MG63 (cell line): ENCODE results near the gene QPCT. TPM values are rescaled to one million over a fixed set of nuclear protein-coding genes. Genes with fewer than 3 reads are reported as not detected.
A peak's percentile ranks its signal among the peaks of the same experiment; 100 is the strongest.
"Not testable (repeated sequence)": the region's sequence is repeated elsewhere in the genome, so short reads cannot be mapped to it uniquely, and the experiment has no call there.

Experiments used
- DNase-seq: peaks from one replicate; pipeline ENCODE4 v3.0.0-alpha.2; 2020
- H3K27me3 ChIP-seq: fragments of 250-450 bp; sonication (Bioruptor Pico); 2 replicates; pipeline ENCODE4 v1.5.1; 2020; ENCODE audit warnings: mild to moderate bottlenecking, moderate library complexity
- H3K36me3 ChIP-seq: fragments of 250-450 bp; sonication (Bioruptor Pico); 2 replicates; pipeline ENCODE4 v1.5.1; 2020; ENCODE audit warnings: mild to moderate bottlenecking, moderate library complexity
- H3K4me3 ChIP-seq: fragments of 250-450 bp; sonication (Bioruptor Pico); 2 replicates; pipeline ENCODE4 v1.5.1; 2020; ENCODE audit warnings: mild to moderate bottlenecking, moderate library complexity
- H3K9me3 ChIP-seq: fragments of 250-450 bp; sonication (Bioruptor Pico); 2 replicates; pipeline ENCODE4 v1.5.1; 2020; ENCODE audit warnings: mild to moderate bottlenecking, moderate library complexity
- total RNA-seq: library from RNA; depleted of rRNA; stranded (reverse); fragments of >200 nt; shearing (Covaris generic); gene quantifications from 2 replicates; pipeline ENCODE4 v1.2.3, GENCODE V29; 2014; ENCODE audit warnings: low replicate concordance; rRNA removed

The QPCT gene
- 0.59 and 3.4 TPM in 2 replicates for total RNA-seq

- no peaks in the 10 kb centered on the region for H3K9me3 ChIP-seq
- no peaks in the 10 kb centered on the region for H3K36me3 ChIP-seq
- peak; percentile 53 for DNase-seq
- no peaks in the 10 kb centered on the region for H3K27me3 ChIP-seq
- peak within 1 kb of the TSS; percentile 46 for H3K4me3 ChIP-seq
These were observed at the start of gene QPCT for GRCh38 chr2:37344453-37345361. QPCT (plus strand) TSS chr2:37344630; CDS start chr2:37344732, 102 bp downstream.

- H3K36me3 ChIP-seq, H3K27me3 ChIP-seq, H3K9me3 ChIP-seq, DNase-seq, H3K4me3 ChIP-seq: not testable (repeated sequence)
These were observed 49.6 kb upstream of the QPCT start for GRCh38 chr2:37294858-37295257.

GRCh38 chr2:37295469-37296073 is 48.9 kb upstream of the QPCT start:
- DNase-seq, result no peak
- Histone ChIP-seq H3K27me3 (no peaks in the 10 kb centered on the region), H3K4me3 (no peak overlapping the region), H3K36me3 (peaks cover 4% of the 10 kb centered on the region), H3K9me3 (no peaks in the 10 kb centered on the region)

DNA sequence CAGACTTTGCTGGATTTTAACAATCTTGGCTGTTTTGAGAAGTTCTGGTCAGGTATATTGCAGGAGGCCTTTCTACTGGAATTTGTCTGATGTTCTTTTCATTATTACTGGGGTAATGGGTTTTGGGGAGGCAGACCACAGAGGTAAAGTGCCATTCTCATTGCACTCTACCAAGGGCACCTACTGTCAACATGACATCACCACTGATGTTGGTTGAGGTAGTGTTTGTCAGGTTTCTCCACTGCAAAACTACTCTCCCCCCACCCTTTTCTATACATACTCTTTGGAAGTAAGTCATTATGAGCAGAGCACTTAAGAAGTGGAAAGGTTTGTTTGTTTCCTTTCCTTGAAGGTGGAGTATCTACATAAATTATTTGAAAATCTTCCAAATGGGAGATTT is 46.8 kb upstream of the QPCT start:
- H3K4me3 ChIP-seq, result no peak overlapping the region
- H3K36me3 ChIP-seq, result no peaks in the 10 kb centered on the region; the same call in 1 of the 2 replicates
- DNase-seq, result no peak
- H3K27me3 ChIP-seq, result no peaks in the 10 kb centered on the region
- H3K9me3 ChIP-seq, result no peaks in the 10 kb centered on the region

- Histone ChIP-seq H3K27me3 (no peaks in the 10 kb centered on the region), H3K36me3 (no peaks in the 10 kb centered on the region; the same call in 1 of the 2 replicates), H3K9me3 (no peaks in the 10 kb centered on the region), H3K4me3 (no peak overlapping the region)
- no peak for DNase-seq
These were observed 44.3 kb upstream of the QPCT start for GRCh38 chr2:37300146-37300545.

GRCh38 chr2:37300578-37300977 is 43.9 kb upstream of the QPCT start:
- Histone ChIP-seq H3K9me3 (no peaks in the 10 kb centered on the region), H3K27me3 (no peaks in the 10 kb centered on the region), H3K36me3 (no peaks in the 10 kb centered on the region; the same call in 1 of the 2 replicates), H3K4me3 (no peak overlapping the region)
- DNase-seq, result no peak

GRCh38 chr2:37301408-37301807 is 43.0 kb upstream of the QPCT start:
- no peaks in the 10 kb centered on the region for H3K27me3 ChIP-seq
- no peaks in the 10 kb centered on the region for H3K9me3 ChIP-seq
- DNase-seq, result peak; percentile 37
- H3K4me3 ChIP-seq, result no peak overlapping the region
- H3K36me3 ChIP-seq, result no peaks in the 10 kb centered on the region; the same call in 1 of the 2 replicates

GRCh38 chr2:37302701-37303252 is 41.7 kb upstream of the QPCT start:
- no peak overlapping the region for H3K4me3 ChIP-seq
- H3K36me3 ChIP-seq, result no peaks in the 10 kb centered on the region; the same call in 1 of the 2 replicates
- no peaks in the 10 kb centered on the region for H3K9me3 ChIP-seq
- no peaks in the 10 kb centered on the region for H3K27me3 ChIP-seq
- no peak for DNase-seq

GRCh38 chr2:37306024-37306423 is 38.4 kb upstream of the QPCT start:
- H3K36me3 ChIP-seq, result peaks cover 3% of the 10 kb centered on the region
- no peaks in the 10 kb centered on the region for H3K9me3 ChIP-seq
- H3K27me3 ChIP-seq, result no peaks in the 10 kb centered on the region
- no peak for DNase-seq
- no peak overlapping the region for H3K4me3 ChIP-seq

- Histone ChIP-seq H3K36me3 (peaks cover 3% of the 10 kb centered on the region), H3K27me3 (no peaks in the 10 kb centered on the region), H3K9me3 (no peaks in the 10 kb centered on the region), H3K4me3 (no peak overlapping the region)
- no peak for DNase-seq
These were observed 36.9 kb upstream of the QPCT start for GRCh38 chr2:37307500-37307899.

GRCh38 chr2:37315364-37315763 is 29.1 kb upstream of the QPCT start:
- H3K36me3 ChIP-seq, result peaks cover 34% of the 10 kb centered on the region
- no peaks in the 10 kb centered on the region for H3K27me3 ChIP-seq
- DNase-seq, result no peak
- H3K9me3 ChIP-seq, result no peaks in the 10 kb centered on the region
- H3K4me3 ChIP-seq, result no peak overlapping the region

- no peak for DNase-seq
- Histone ChIP-seq H3K4me3 (no peak overlapping the region), H3K9me3 (no peaks in the 10 kb centered on the region)
These were observed 28.2 kb upstream of the QPCT start for GRCh38 chr2:37316181-37316580.

DNA sequence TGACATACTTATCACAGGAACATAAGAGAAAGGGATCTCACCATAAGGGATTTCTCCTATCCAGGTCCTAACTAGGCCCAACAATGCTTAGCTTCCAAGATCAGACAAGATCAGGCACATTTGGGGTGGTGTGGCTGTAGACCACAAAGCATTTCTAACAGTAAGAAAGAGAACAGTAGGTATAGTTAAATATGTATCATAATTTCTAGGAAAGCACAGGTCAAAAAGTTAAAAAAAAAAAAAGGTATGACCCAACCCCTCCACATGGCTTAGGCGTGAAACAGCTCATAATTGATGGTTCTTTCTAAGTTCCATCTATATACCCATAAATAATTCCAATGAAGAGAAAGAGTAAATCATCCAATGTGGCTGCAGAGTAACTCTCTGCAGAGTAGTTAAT is 26.7 kb upstream of the QPCT start:
- peaks cover 42% of the 10 kb centered on the region for H3K36me3 ChIP-seq
- H3K27me3 ChIP-seq, result no peaks in the 10 kb centered on the region

More at GRCh38 chr2:37316181-37316580, 28.2 kb upstream of the QPCT start:
- Histone ChIP-seq H3K36me3 (peaks cover 37% of the 10 kb centered on the region), H3K27me3 (no peaks in the 10 kb centered on the region)

DNA sequence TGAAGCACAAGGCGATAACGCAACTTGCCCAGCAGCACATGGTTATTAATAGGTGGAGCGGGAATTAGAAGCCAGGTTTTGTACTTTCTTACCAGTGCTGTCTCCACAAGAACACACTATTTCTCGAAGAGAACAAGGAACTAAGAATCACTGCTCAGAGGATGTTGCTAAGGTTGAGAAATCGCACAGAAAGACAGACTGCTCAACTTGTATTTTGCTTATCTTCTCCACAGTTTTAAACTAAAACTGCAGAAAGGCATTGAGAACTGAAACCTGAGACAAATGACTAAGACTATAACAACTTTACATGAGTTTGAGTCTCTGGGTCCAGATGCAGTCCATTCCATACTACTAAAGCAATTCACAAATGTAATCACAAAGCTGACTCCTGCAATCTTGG is 26.0 kb upstream of the QPCT start:
- no peaks in the 10 kb centered on the region for H3K9me3 ChIP-seq
- no peaks in the 10 kb centered on the region for H3K27me3 ChIP-seq
- DNase-seq, result no peak
- no peak overlapping the region for H3K4me3 ChIP-seq
- H3K36me3 ChIP-seq, result peaks cover 40% of the 10 kb centered on the region

More for the DNA sequence above, 26.7 kb upstream of the QPCT start:
- no peak overlapping the region for H3K4me3 ChIP-seq
- no peaks in the 10 kb centered on the region for H3K9me3 ChIP-seq
- DNase-seq, result no peak

DNA sequence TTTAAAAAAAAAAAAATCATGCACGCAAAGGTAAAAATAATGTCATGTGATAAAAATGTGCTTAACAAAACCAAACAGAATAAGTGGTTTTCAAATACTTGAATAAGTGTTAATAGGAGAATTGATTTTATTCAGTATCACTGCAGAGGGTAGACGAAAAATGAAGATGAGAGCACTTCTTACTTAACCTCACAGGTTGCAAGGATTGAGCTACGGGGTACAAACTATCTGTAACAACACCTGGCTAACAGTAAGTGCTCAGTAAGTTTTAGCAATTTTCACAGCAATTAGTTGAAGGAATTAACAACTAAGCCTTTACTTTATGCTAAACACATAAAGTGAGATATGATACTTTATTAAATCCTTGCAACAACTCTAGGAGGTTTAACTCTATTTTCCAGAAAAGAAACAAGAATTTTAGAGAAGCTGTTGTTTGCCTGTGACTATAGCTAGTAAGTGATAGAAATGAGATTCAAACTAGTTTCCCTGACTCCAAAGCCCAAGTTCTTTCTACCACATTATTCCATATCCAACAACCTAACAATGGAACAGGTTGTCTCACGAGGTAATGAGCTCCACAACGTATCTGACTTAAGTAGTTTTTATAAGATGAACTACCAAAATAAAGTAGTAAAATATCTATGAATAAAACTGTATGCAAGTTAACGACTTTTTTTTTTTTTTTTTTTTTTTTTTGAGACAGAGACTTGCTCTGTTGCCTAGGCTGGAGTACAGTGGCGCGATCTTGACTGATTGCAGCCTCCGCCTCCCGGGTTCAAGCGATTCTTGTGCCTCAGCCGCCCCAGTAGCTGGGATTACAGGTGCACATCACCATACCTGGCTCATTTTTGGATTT is 24.4 kb upstream of the QPCT start:
- no peaks in the 10 kb centered on the region for H3K27me3 ChIP-seq
- no peak overlapping the region for H3K4me3 ChIP-seq
- peaks cover 28% of the 10 kb centered on the region for H3K36me3 ChIP-seq
- no peaks in the 10 kb centered on the region for H3K9me3 ChIP-seq
- DNase-seq, result no peak

DNA sequence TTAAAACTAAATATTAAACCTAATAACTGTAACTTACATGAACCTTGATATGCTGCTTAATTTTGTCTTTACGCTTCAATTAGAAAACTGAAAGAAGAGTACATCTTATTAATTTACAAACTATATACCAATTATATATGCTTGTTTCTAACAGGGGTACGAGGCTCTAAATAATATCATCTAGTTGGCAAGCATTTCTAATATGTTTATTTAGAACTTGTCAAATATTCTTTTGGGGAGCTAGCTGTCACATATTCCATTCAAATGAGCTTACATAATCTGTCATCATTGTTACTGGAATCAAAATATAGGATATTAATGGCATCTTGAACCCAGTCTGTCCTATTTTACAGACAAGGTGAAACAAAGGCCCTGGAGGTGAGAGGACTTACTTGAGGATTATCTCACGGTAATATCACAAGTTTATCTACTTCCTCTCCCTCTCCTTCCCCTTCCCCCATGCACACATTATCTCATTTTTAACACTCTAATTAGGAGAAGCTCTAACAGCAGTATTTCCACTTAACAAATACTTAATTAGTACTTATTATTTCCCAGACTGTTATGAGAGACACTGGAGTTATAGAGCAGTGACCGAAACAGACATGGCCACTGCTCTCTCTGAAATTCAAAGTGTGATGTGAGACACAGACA is 23.3 kb upstream of the QPCT start:
- no peaks in the 10 kb centered on the region for H3K9me3 ChIP-seq

More for the DNA sequence above, 23.3 kb upstream of the QPCT start:
- H3K36me3 ChIP-seq, result peaks cover 21% of the 10 kb centered on the region
- H3K27me3 ChIP-seq, result no peaks in the 10 kb centered on the region
- H3K4me3 ChIP-seq, result no peak overlapping the region
- no peak for DNase-seq
